ENCODE results near the gene PTPRD. TPM values are rescaled to one million over a fixed set of nuclear protein-coding genes. Genes with fewer than 3 reads are reported as not detected.

Gene PTPRD
- total RNA-seq, 1 experiment from 2014 or later: not detected

DNA sequence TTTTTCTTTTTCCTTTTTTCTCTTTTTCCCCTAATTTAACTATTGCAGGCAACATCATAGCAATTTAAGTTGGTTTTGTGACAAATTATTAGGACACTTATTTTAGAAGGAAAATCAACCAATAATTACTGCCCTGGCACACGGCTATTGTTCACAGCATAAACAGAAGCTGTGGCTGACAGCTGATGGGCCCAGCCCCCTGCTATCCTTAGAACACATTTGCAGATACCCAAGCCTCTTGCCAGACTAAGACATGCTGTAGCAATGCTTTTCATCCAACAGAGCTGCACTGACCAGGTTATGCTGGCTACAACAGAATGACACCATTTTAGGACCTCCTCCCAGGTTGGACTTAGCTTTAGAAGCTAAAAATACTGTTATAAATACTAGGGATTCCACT lies 1960.5 kb downstream of the PTPRD start:
- Mint-ChIP-seq H3K4me1 (ENCODE audit: insufficient read depth, unreplicated experiment) (no peaks in the 10 kb centered on the region), H3K36me3 (ENCODE audit: insufficient read depth, unreplicated experiment) (no peaks in the 10 kb centered on the region), H3K27me3 (ENCODE audit: insufficient read depth, unreplicated experiment) (no peaks in the 10 kb centered on the region), H3K4me3 (ENCODE audit: unreplicated experiment) (no peak overlapping the region), H3K27ac (ENCODE audit: low read depth, unreplicated experiment) (no peak overlapping the region), H3K9me3 (ENCODE audit: unreplicated experiment) (no peaks in the 10 kb centered on the region)
- DNase-seq (ENCODE audit: unreplicated experiment): no peak
- intact Hi-C loops (cut with micrococcal nuclease): no loop called here
- ChIA-PET POLR2A (no interaction called here), CTCF (no interaction called here)
- BruUV-seq (replicated peaks): no TSS peak
- TF ChIP-seq, protein P1, sequence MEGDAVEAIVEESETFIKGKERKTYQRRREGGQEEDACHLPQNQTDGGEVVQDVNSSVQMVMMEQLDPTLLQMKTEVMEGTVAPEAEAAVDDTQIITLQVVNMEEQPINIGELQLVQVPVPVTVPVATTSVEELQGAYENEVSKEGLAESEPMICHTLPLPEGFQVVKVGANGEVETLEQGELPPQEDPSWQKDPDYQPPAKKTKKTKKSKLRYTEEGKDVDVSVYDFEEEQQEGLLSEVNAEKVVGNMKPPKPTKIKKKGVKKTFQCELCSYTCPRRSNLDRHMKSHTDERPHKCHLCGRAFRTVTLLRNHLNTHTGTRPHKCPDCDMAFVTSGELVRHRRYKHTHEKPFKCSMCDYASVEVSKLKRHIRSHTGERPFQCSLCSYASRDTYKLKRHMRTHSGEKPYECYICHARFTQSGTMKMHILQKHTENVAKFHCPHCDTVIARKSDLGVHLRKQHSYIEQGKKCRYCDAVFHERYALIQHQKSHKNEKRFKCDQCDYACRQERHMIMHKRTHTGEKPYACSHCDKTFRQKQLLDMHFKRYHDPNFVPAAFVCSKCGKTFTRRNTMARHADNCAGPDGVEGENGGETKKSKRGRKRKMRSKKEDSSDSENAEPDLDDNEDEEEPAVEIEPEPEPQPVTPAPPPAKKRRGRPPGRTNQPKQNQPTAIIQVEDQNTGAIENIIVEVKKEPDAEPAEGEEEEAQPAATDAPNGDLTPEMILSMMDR (IDR thresholded peaks at IDR 0.05; ENCODE audit: unreplicated experiment): no peak

DNA sequence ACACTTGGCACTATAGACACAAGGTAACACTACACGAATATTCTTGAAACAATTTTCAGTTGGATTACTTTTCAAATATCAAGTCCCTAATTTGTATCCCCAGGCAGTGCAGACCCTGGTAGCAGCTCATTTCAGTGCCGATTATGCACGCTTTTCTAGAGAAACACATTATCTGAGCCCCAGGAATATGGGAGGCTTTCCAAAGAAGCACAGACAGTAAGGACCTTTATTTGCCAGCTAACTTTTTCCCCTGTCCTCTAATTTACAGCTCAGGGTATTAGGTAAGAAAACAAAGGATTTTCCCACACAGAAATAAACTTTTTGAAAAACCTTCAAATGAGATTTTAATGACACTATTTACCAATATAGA lies 1961.0 kb downstream of the PTPRD start:
- H3K4me1 Mint-ChIP-seq (ENCODE audit: insufficient read depth, unreplicated experiment): no peaks in the 10 kb centered on the region
- no peaks in the 10 kb centered on the region for H3K36me3 Mint-ChIP-seq (ENCODE audit: insufficient read depth, unreplicated experiment)
- TF ChIP-seq, protein P1 (IDR thresholded peaks at IDR 0.05; ENCODE audit: unreplicated experiment): no peak
- H3K4me3 Mint-ChIP-seq (ENCODE audit: unreplicated experiment): no peak overlapping the region
- BruUV-seq (replicated peaks): no TSS peak
- ChIA-PET POLR2A (no interaction called here), CTCF (no interaction called here)
- no peak for DNase-seq (ENCODE audit: unreplicated experiment)
- no peaks in the 10 kb centered on the region for H3K9me3 Mint-ChIP-seq (ENCODE audit: unreplicated experiment)
- intact Hi-C loops (cut with micrococcal nuclease): no loop called here
- no peaks in the 10 kb centered on the region for H3K27me3 Mint-ChIP-seq (ENCODE audit: insufficient read depth, unreplicated experiment)
- H3K27ac Mint-ChIP-seq (ENCODE audit: low read depth, unreplicated experiment): no peak overlapping the region

DNA sequence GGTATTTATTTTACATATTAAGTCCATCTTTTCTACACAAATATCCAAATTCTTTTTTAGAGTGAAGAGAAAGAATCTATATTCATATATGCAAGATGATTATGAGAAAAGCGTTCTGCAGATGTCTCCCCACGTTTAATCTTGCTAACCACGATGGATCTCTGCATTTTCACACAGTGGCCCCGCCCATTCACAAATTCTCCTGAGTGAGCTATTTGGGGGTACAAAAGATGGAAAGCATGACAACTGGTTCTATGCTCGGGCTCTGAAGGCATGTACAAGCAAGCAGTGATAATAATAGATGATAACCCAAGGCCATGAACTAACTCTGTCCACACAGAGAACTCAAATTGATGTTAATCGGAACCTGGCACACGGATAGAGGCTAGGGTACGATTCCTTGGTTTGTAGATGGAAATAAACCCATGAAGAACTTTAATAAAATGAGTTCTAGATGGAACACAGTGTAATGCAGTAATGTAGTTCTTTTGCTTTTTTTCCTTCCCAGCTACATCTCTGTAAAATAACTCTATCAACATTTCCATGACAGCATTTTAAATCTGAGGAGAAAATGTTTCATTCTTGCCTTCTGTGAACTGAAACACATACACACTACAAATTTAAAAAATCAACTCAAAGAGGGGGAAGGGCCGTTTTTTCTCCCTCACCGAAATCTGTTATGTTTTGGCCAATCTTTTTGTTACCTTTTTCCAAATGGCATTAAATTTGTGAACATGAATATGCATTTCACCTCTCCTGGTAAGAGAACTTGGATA lies 1961.5 kb downstream of the PTPRD start:
- Mint-ChIP-seq H3K27ac (ENCODE audit: low read depth, unreplicated experiment) (no peak overlapping the region), H3K9me3 (ENCODE audit: unreplicated experiment) (no peaks in the 10 kb centered on the region), H3K27me3 (ENCODE audit: insufficient read depth, unreplicated experiment) (no peaks in the 10 kb centered on the region), H3K4me3 (ENCODE audit: unreplicated experiment) (no peak overlapping the region), H3K4me1 (ENCODE audit: insufficient read depth, unreplicated experiment) (no peaks in the 10 kb centered on the region), H3K36me3 (ENCODE audit: insufficient read depth, unreplicated experiment) (no peaks in the 10 kb centered on the region)
- no peak for DNase-seq (ENCODE audit: unreplicated experiment)
- ChIA-PET CTCF (interaction anchor here (0.7 kb wide), 1 partner anchor 1273 kb away, joined by 3 read pairs; no protein-coding TSS in a partner anchor), POLR2A (no interaction called here)
- BruUV-seq (replicated peaks): no TSS peak
- TF ChIP-seq, protein P1 (IDR thresholded peaks at IDR 0.05; ENCODE audit: unreplicated experiment): no peak
- intact Hi-C loops (cut with micrococcal nuclease): no loop called here

DNA sequence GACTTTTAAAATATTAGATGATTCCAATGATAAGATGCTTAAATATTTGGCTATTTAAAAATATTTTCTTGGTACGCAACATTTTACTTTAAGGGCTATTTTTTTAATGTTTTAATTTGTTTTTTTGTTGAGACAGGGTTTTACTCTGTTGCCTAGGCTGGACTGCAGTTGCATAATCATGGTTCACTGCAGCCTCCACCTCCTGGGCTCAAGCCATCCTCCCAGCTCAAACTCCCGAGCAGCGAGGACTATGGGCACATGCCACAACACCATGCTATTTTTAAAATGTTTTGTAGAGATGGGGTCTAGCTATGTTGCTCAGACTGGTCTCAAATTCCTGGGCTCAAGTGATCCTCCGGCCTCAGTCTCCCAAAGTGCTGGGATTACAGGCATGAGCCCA lies 1963.0 kb downstream of the PTPRD start:
- H3K27me3 Mint-ChIP-seq (ENCODE audit: insufficient read depth, unreplicated experiment): no peaks in the 10 kb centered on the region
- ChIA-PET CTCF (interaction anchor here (1.5 kb wide), 1 partner anchor 16 kb away, joined by 4 read pairs; no protein-coding TSS in a partner anchor), POLR2A (interaction anchor here (0.6 kb wide), 1 partner anchor 57 kb away, joined by 4 read pairs; no protein-coding TSS in a partner anchor)
- intact Hi-C loops (cut with micrococcal nuclease): no loop called here
- H3K9me3 Mint-ChIP-seq (ENCODE audit: unreplicated experiment): no peaks in the 10 kb centered on the region
- no peak overlapping the region for H3K27ac Mint-ChIP-seq (ENCODE audit: low read depth, unreplicated experiment)
- H3K36me3 Mint-ChIP-seq (ENCODE audit: insufficient read depth, unreplicated experiment): no peaks in the 10 kb centered on the region
- BruUV-seq (replicated peaks): no TSS peak
- H3K4me3 Mint-ChIP-seq (ENCODE audit: unreplicated experiment): no peak overlapping the region
- DNase-seq (ENCODE audit: unreplicated experiment): no peak
- H3K4me1 Mint-ChIP-seq (ENCODE audit: insufficient read depth, unreplicated experiment): no peaks in the 10 kb centered on the region
- TF ChIP-seq, protein P1 (IDR thresholded peaks at IDR 0.05; ENCODE audit: unreplicated experiment): no peak
